HEK293 (cell line): Measurements from ENCODE around the gene RBM4.

ENCODE experiments used
- GLIS2 ChIP-seq: fragments of 450-650 bp; formaldehyde crosslinking; IDR thresholded peaks from 2 replicates; pipeline ENCODE4 v1.5.1; 2016; ENCODE audit warnings: missing biosample characterization, missing genetic modification characterization
- KLF1 ChIP-seq: fragments of 450-650 bp; formaldehyde crosslinking; IDR thresholded peaks from 2 replicates; pipeline ENCODE4 v1.5.1; 2016; ENCODE audit warnings: missing biosample characterization, missing genetic modification characterization
- KLF10 ChIP-seq: fragments of 450-650 bp; IDR thresholded peaks from 2 replicates; pipeline ENCODE4 v1.5.1; 2018; ENCODE audit warnings: missing biosample characterization, mild to moderate bottlenecking, missing genetic modification characterization
- KLF8 ChIP-seq: fragments of 450-650 bp; formaldehyde crosslinking; IDR thresholded peaks from 2 replicates; pipeline ENCODE4 v1.5.1; 2016; ENCODE audit warnings: missing biosample characterization, missing genetic modification characterization
- PBX3 ChIP-seq: sonication (generic); formaldehyde crosslinking; IDR thresholded peaks from 2 replicates; pipeline ENCODE4 v1.8.1; 2022; ENCODE audit warnings: mild to moderate bottlenecking, moderate library complexity, missing genetic modification reagents
- PRDM10 ChIP-seq: fragments of 450-650 bp; formaldehyde crosslinking; IDR thresholded peaks from 2 replicates; pipeline ENCODE4 v1.5.1; 2016; ENCODE audit warnings: missing biosample characterization, missing genetic modification characterization
- WT1 ChIP-seq: fragments of 450-650 bp; formaldehyde crosslinking; IDR thresholded peaks from 2 replicates; pipeline ENCODE4 v1.5.1; 2016; ENCODE audit warnings: missing biosample characterization, missing genetic modification characterization
- YY1 ChIP-seq: fragments of 450-650 bp; formaldehyde crosslinking; IDR thresholded peaks from 2 replicates; pipeline ENCODE4 v1.5.1; 2018; ENCODE audit warnings: missing biosample characterization, missing genetic modification characterization
- YY2 ChIP-seq: fragments of 450-650 bp; formaldehyde crosslinking; IDR thresholded peaks from 2 replicates; pipeline ENCODE4 v1.5.1; 2016; ENCODE audit warnings: missing biosample characterization, missing genetic modification characterization
- ZBTB21 ChIP-seq: fragments of 450-650 bp; formaldehyde crosslinking; IDR thresholded peaks from 2 replicates; pipeline ENCODE4 v1.5.1; 2017; ENCODE audit warnings: missing biosample characterization, missing genetic modification characterization
- ZFHX2 ChIP-seq: fragments of 450-650 bp; formaldehyde crosslinking; conservative IDR thresholded peaks from 2 replicates; pipeline ENCODE4 v1.5.1; 2016; ENCODE audit warnings: missing biosample characterization, missing genetic modification characterization
- ZNF184 ChIP-seq: fragments of 450-650 bp; IDR thresholded peaks from 2 replicates; pipeline ENCODE4 v1.5.1; 2018; ENCODE audit warnings: missing biosample characterization, mild to moderate bottlenecking, missing genetic modification characterization
- ZNF341 ChIP-seq: fragments of 450-650 bp; formaldehyde crosslinking; IDR thresholded peaks from 2 replicates; pipeline ENCODE4; 2016; ENCODE audit warnings: low read depth, missing biosample characterization, missing genetic modification characterization
- ZSCAN16 ChIP-seq: fragments of 450-650 bp; formaldehyde crosslinking; IDR thresholded peaks from 2 replicates; pipeline ENCODE4 v1.5.1; 2016; ENCODE audit warnings: missing biosample characterization, missing genetic modification characterization
- ZSCAN5A ChIP-seq: fragments of 450-650 bp; formaldehyde crosslinking; IDR thresholded peaks from 2 replicates; pipeline ENCODE4 v1.5.1; 2016; ENCODE audit warnings: missing biosample characterization, missing genetic modification characterization
- ZXDB ChIP-seq: fragments of 450-650 bp; formaldehyde crosslinking; IDR thresholded peaks from 2 replicates; pipeline ENCODE4 v1.5.1; 2016; ENCODE audit warnings: missing biosample characterization, missing genetic modification characterization
- TF ChIP-seq, protein P1 (sequence below): fragments of 450-650 bp; formaldehyde crosslinking; IDR thresholded peaks from 2 replicates; pipeline ENCODE4 v1.5.1; 2016; ENCODE audit warnings: missing biosample characterization, missing genetic modification characterization

The RBM4 gene

GRCh38 chr11:66677599-66678375 lies 39.3 kb downstream of the RBM4 start, which contains the start of gene RBM4B (continued):
- TF ChIP-seq, protein P1, sequence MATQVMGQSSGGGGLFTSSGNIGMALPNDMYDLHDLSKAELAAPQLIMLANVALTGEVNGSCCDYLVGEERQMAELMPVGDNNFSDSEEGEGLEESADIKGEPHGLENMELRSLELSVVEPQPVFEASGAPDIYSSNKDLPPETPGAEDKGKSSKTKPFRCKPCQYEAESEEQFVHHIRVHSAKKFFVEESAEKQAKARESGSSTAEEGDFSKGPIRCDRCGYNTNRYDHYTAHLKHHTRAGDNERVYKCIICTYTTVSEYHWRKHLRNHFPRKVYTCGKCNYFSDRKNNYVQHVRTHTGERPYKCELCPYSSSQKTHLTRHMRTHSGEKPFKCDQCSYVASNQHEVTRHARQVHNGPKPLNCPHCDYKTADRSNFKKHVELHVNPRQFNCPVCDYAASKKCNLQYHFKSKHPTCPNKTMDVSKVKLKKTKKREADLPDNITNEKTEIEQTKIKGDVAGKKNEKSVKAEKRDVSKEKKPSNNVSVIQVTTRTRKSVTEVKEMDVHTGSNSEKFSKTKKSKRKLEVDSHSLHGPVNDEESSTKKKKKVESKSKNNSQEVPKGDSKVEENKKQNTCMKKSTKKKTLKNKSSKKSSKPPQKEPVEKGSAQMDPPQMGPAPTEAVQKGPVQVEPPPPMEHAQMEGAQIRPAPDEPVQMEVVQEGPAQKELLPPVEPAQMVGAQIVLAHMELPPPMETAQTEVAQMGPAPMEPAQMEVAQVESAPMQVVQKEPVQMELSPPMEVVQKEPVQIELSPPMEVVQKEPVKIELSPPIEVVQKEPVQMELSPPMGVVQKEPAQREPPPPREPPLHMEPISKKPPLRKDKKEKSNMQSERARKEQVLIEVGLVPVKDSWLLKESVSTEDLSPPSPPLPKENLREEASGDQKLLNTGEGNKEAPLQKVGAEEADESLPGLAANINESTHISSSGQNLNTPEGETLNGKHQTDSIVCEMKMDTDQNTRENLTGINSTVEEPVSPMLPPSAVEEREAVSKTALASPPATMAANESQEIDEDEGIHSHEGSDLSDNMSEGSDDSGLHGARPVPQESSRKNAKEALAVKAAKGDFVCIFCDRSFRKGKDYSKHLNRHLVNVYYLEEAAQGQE (tag by site-specific recombination) = no peak
- TF ChIP-seq ZSCAN5A (tag by site-specific recombination) = 0 out of 2 replicates have a peak, but pooled peaks have one; percentile 55
- TF ChIP-seq KLF8 (tag by site-specific recombination) = peak; percentile 43; the same call in 1 of the 2 replicates
- TF ChIP-seq KLF1 (tag by site-specific recombination) = no peak; the same call in 1 of the 2 replicates
- TF ChIP-seq ZNF341 (tag by site-specific recombination) = peak; percentile 55
- peak; percentile 72 for TF ChIP-seq ZXDB (tag by site-specific recombination)
- TF ChIP-seq YY1 (tag by site-specific recombination) = peak; percentile 66; the same call in 1 of the 2 replicates
- TF ChIP-seq ZSCAN16 (tag by site-specific recombination) = no peak; the same call in 1 of the 2 replicates
- peak; percentile 11; the same call in 1 of the 2 replicates for TF ChIP-seq WT1 (tag by site-specific recombination)
- no peak for TF ChIP-seq PRDM10
- peak; percentile 75 for TF ChIP-seq KLF10 (tag by site-specific recombination)
- 0 out of 2 replicates have a peak, but pooled peaks have one; percentile 43 for TF ChIP-seq YY2 (tag by site-specific recombination)
- TF ChIP-seq ZFHX2 (tag by site-specific recombination) = peak; percentile 39
- TF ChIP-seq PBX3 (CRISPR knock-in tag) = 0 out of 2 replicates have a peak, but pooled peaks have one; percentile 28
- TF ChIP-seq GLIS2 = peak; percentile 86
- no peak for TF ChIP-seq ZNF184 (tag by site-specific recombination)
- 0 out of 2 replicates have a peak, but pooled peaks have one; percentile 17 for TF ChIP-seq ZBTB21 (tag by site-specific recombination)
